Measurements from ENCODE around the gene DOCK10. TPM values are rescaled to one million over a fixed set of nuclear protein-coding genes. Genes with fewer than 3 reads are reported as not detected.
A peak's percentile ranks its signal among the peaks of the same experiment; 100 is the strongest.

The DOCK10 gene
- total and polyA plus RNA-seq, 11 donors: 0.31 to 28.6 (median 2.0) TPM

DNA sequence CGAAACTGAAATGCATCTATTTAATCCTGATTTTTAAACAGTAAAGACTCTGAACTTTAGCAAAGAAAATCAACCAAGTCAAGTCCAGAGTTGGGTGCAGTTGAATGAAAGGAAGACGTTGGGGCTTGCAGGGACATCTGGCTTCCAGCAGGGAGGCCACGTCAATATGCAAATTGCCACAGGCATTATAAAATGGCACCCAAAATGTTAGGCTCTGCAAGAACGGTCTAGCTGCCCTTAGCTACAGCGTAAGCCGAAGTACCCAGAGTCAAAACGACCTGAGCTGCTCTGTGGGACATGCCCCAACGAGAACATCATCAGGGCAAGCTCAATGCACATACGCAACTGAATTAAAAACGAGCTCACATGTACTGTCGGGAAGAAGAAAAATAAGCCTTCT is 30.7 kb downstream of the DOCK10 start:
- DNase-seq: no peak
- intact Hi-C loops (cut with DNase I): no loop called here
- TF ChIP-seq, protein P1, sequence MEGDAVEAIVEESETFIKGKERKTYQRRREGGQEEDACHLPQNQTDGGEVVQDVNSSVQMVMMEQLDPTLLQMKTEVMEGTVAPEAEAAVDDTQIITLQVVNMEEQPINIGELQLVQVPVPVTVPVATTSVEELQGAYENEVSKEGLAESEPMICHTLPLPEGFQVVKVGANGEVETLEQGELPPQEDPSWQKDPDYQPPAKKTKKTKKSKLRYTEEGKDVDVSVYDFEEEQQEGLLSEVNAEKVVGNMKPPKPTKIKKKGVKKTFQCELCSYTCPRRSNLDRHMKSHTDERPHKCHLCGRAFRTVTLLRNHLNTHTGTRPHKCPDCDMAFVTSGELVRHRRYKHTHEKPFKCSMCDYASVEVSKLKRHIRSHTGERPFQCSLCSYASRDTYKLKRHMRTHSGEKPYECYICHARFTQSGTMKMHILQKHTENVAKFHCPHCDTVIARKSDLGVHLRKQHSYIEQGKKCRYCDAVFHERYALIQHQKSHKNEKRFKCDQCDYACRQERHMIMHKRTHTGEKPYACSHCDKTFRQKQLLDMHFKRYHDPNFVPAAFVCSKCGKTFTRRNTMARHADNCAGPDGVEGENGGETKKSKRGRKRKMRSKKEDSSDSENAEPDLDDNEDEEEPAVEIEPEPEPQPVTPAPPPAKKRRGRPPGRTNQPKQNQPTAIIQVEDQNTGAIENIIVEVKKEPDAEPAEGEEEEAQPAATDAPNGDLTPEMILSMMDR (IDR thresholded peaks at IDR 0.05): no peak
- no peak for TF ChIP-seq POLR2A (IDR thresholded peaks at IDR 0.05)
- H3K36me3 ChIP-seq: no peaks in the 10 kb centered on the region
- no peaks in the 10 kb centered on the region for H3K27me3 ChIP-seq
- H3K4me3 ChIP-seq: no peak overlapping the region
- H3K4me1 ChIP-seq: peaks cover 0 to 6% (median 0%) of the 10 kb centered on the region in 12 donors
- no peaks in the 10 kb centered on the region for H3K9me3 ChIP-seq
- no peak for ATAC-seq
- H3K27ac ChIP-seq: no peak overlapping the region
- 74 to 83% (median 78%) methylated on average over 11 of the region's 11 CpGs for WGBS, 4 donors

DNA sequence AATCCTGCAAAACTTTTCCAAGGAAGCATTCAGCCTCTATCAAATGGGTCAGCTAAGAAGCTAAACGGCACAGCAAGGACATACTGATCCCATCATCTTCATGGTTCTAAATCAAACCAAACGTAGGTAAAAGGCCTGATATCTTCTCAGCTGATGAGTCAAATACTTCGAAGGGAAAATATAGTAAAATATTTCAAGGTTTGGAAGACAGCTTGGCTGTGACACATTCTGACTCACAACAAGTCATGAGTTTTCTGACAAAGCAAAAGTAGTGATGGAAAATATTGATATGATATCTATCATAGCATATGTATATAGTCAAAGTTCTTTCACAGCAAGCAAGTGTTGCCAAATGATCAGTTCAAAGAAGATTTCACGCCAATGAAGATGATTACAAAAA is 31.5 kb downstream of the DOCK10 start:
- ATAC-seq: no peak
- TF ChIP-seq, protein P1 (IDR thresholded peaks at IDR 0.05): no peak
- TF ChIP-seq POLR2A (IDR thresholded peaks at IDR 0.05): no peak

DNA sequence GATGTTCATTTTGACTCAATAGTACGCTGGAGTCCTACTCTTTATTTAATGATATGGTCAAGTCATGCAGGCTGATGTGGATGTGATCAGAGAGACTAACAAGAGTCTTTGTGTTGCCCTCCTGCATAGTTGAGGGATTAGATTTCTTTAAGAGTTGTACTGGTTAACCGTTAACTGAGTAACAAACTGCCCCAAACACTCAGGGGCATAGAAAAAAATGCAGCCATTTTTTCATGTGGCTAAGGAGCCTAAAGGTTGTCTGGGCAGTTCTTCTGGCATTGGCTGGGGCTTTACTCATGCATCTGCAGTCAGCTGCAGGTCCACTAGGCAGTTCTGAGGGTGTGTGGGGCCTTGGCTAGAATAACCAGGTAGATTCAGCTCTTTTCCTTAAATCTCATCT is 32.5 kb downstream of the DOCK10 start:
- Histone ChIP-seq H3K27ac (no peak overlapping the region), H3K9me3 (no peaks in the 10 kb centered on the region), H3K4me3 (no peak overlapping the region), H3K27me3 (peaks cover 0 to 3% (median 0%) of the 10 kb centered on the region in 9 donors), H3K4me1 (peaks cover 0 to 6% (median 0%) of the 10 kb centered on the region in 12 donors), H3K36me3 (no peaks in the 10 kb centered on the region)
- WGBS, 4 donors: 79 to 88% (median 83%) methylated on average over 2 of the region's 2 CpGs
- DNase-seq (no peak), ATAC-seq (no peak)
- TF ChIP-seq, protein P1 (IDR thresholded peaks at IDR 0.05): no peak
- no peak for TF ChIP-seq POLR2A (IDR thresholded peaks at IDR 0.05)
- intact Hi-C loops (cut with DNase I): loop anchor here in 3 of 10 donors (10.0 kb wide), 3 partner anchors 155 to 215 kb away; no protein-coding TSS in a partner anchor

More for the DNA sequence above, 31.5 kb downstream of the DOCK10 start:
- Histone ChIP-seq H3K36me3 (no peaks in the 10 kb centered on the region), H3K9me3 (no peaks in the 10 kb centered on the region), H3K4me3 (no peak overlapping the region), H3K27ac (no peak overlapping the region), H3K4me1 (peaks cover 0 to 6% (median 0%) of the 10 kb centered on the region in 12 donors), H3K27me3 (peaks cover 0 to 3% (median 0%) of the 10 kb centered on the region in 9 donors)
- DNase-seq: no peak
- 75 to 83% (median 80%) methylated on average over 4 of the region's 4 CpGs for WGBS, 4 donors
- intact Hi-C loops (cut with DNase I): no loop called here

DNA sequence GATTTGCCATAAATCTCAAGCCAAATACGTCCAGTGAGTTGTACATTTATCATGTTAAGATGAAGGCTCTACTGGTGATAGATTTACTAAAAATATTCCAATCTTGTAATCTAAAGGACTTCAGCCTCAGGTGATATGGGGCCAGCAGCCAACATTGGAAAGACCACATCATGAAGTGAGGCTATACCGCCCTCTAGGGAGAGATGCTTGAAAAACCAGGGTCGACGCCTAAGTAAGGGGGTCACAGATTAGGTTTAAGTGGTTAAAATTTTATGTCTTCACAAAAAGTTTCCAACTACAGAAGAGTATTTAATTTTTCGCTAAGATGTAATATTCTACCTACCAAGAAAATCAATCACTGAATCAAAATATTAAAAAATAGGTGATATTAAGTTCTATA is 33.3 kb downstream of the DOCK10 start:
- Histone ChIP-seq H3K4me1 (peaks cover 0 to 6% (median 0%) of the 10 kb centered on the region in 12 donors), H3K9me3 (no peaks in the 10 kb centered on the region), H3K27me3 (peaks cover 0 to 3% (median 0%) of the 10 kb centered on the region in 9 donors), H3K4me3 (no peak overlapping the region), H3K27ac (no peak overlapping the region), H3K36me3 (no peaks in the 10 kb centered on the region)
- ATAC-seq: no peak
- intact Hi-C loops (cut with DNase I): loop anchor here in 3 of 10 donors (10.0 kb wide), 3 partner anchors 154 to 214 kb away; no protein-coding TSS in a partner anchor
- no peak for DNase-seq
- no peak for TF ChIP-seq POLR2A (IDR thresholded peaks at IDR 0.05)
- TF ChIP-seq, protein P1 (IDR thresholded peaks at IDR 0.05): peak in 4 of 12 donors; percentile 12 to 27 (median 20)
- WGBS, 4 donors: 35 to 50% (median 44%) methylated on average over 5 of the region's 5 CpGs

All from heart left ventricle (tissue), 16 donors.